HCT116 (cell line): ENCODE data around the gene ACSL6. TPM values are rescaled to one million over a fixed set of nuclear protein-coding genes. Genes with fewer than 3 reads are reported as not detected.

Experiments
- ATAC-seq: fragments of 200-7000 bp; cut with Tn5 transposase; 2 replicates; pipeline ENCODE4 v1.9.1; 2020; ENCODE audit warnings: mild to moderate bottlenecking, moderate library complexity
- BruUV-seq: library from RNA; stranded (reverse); fragments of 400-500 nt; replicated peaks from 2 replicates; lab custom pipeline; 2021; lab: Mats Ljungman, UMichigan
- CTCF ChIA-PET: fragments of 300-600 bp; sonication (Branson Sonifier 250); formaldehyde crosslinking; loops from one replicate; lab custom pipeline; 2021; ENCODE audit warnings: antibody characterized with exemption; lab: Charles Lee
- POLR2A ChIA-PET: fragments of 300-600, 350-600 bp; sonication (Branson Sonifier 250); formaldehyde crosslinking; loops from one replicate; lab custom pipeline; 2021; ENCODE audit warnings: antibody characterized with exemption; lab: Charles Lee
- RAD21 ChIA-PET, 2 experiments: fragments of 300-600 bp; sonication (Branson Sonifier 250); formaldehyde crosslinking; loops; one replicate each; lab custom pipeline; 2023; ENCODE audit warnings: low total read pairs in 2 of 2; ENCODE audit not compliant: uncharacterized antibody in 2 of 2, unreplicated experiment in 2 of 2, low non-redundant PET in 1 of 2; lab: Charles Lee
- DNase-seq: peaks from one replicate; pipeline ENCODE4 v3.0.0-alpha.2; 2010; ENCODE audit warnings: low read depth, low spot score
- H2AFZ ChIP-seq: fragments of 200-600 bp; shearing (Covaris generic), sonication (generic); 2 replicates; pipeline ENCODE4 v1.6.1; 2017; ENCODE audit warnings: low read depth, mixed run types, mixed read lengths, antibody characterized with exemption, low read length; ENCODE audit not compliant: poor library complexity, severe bottlenecking
- H3K27ac ChIP-seq: 2 replicates; pipeline ENCODE4 v1.5.1; 2012; ENCODE audit warnings: low read depth, low read length
- H3K27me3 ChIP-seq: fragments of 200-600 bp; sonication (generic); 2 replicates; pipeline ENCODE4 v1.6.1; 2016; ENCODE audit warnings: mixed run types, low read length, mixed read lengths; ENCODE audit not compliant: insufficient read depth
- H3K36me3 ChIP-seq, 2 experiments: fragments of 200-500 bp in 1 of 2; fragments of 200-600 bp in 1 of 2; sonication (Bioruptor generic) in 1 of 2; sonication (generic) in 1 of 2; 2 replicates each; pipeline versions ENCODE4 v1.5.1 to v1.6.1; 2014 to 2016; ENCODE audit warnings: low read length in 2 of 2, inconsistent platforms in 1 of 2, mixed read lengths in 1 of 2, mixed run types in 1 of 2; ENCODE audit not compliant: insufficient read depth in 2 of 2, control insufficient read depth in 1 of 2
- H3K4me1 ChIP-seq, 2 experiments: fragments of 200-600 bp in 1 of 2; sonication (generic) in 1 of 2; 2 replicates each; pipeline versions ENCODE4 v1.5.1 to v1.6.1; 2012 to 2017; ENCODE audit warnings: low read length in 2 of 2, inconsistent platforms in 1 of 2, mild to moderate bottlenecking in 1 of 2, mixed read lengths in 1 of 2, mixed run types in 1 of 2, moderate library complexity in 1 of 2; ENCODE audit not compliant: insufficient read depth in 2 of 2, control insufficient read depth in 1 of 2
- H3K4me2 ChIP-seq: fragments of 200-600 bp; sonication (generic); 2 replicates; pipeline ENCODE4 v1.6.1; 2017; ENCODE audit warnings: mixed run types, low read length, mixed read lengths
- H3K4me3 ChIP-seq, 2 experiments: fragments of 200-600 bp in 1 of 2; sonication (generic) in 1 of 2; replicated peaks in 1 of 2; 2 replicates each; pipeline ENCODE4 v1.5.1; 2011 to 2016; ENCODE audit warnings: low read length in 2 of 2, control low read depth in 1 of 2, low read depth in 1 of 2, mild to moderate bottlenecking in 1 of 2, mixed read lengths in 1 of 2, mixed run types in 1 of 2
- H3K79me2 ChIP-seq: fragments of 200-600 bp; sonication (generic); 2 replicates; pipeline ENCODE4 v1.6.1; 2017; ENCODE audit warnings: mild to moderate bottlenecking, mixed run types, low read length, moderate library complexity, mixed read lengths; ENCODE audit not compliant: insufficient read depth
- H3K9ac ChIP-seq: fragments of 200-600 bp; sonication (generic); 2 replicates; pipeline ENCODE4 v1.6.1; 2016; ENCODE audit warnings: low read length, mixed read lengths
- H3K9me2 ChIP-seq: fragments of 200-600 bp; sonication (generic), shearing (Covaris generic); 2 replicates; pipeline ENCODE4 v1.6.1; 2017; ENCODE audit warnings: mixed run types, mild to moderate bottlenecking, moderate library complexity; ENCODE audit not compliant: insufficient read depth
- H3K9me3 ChIP-seq, 2 experiments: fragments of 200-500 bp in 1 of 2; fragments of 200-600 bp in 1 of 2; sonication (Bioruptor generic) in 1 of 2; sonication (generic) in 1 of 2; 2 replicates each; pipeline ENCODE4 v1.6.1; 2014 to 2017; ENCODE audit warnings: low read length in 2 of 2, mixed read lengths in 2 of 2, inconsistent platforms in 1 of 2, low read depth in 1 of 2, mild to moderate bottlenecking in 1 of 2, mixed run types in 1 of 2, moderate library complexity in 1 of 2; ENCODE audit not compliant: control insufficient read depth in 1 of 2, insufficient read depth in 1 of 2
- H4K20me1 ChIP-seq: fragments of 200-600 bp; sonication (generic), shearing (Covaris generic); 2 replicates; pipeline ENCODE4 v1.6.1; 2017; ENCODE audit warnings: mixed run types, mild to moderate bottlenecking, moderate library complexity; ENCODE audit not compliant: insufficient read depth
- ATF3 ChIP-seq: IDR thresholded peaks from 2 replicates; pipeline ENCODE4 v1.6.1; 2012
- CBX3 ChIP-seq: IDR thresholded peaks from 2 replicates; pipeline ENCODE4 v1.6.1; 2012; ENCODE audit warnings: low read depth
- CEBPB ChIP-seq: IDR thresholded peaks from 2 replicates; pipeline ENCODE4 v1.6.1; 2012; ENCODE audit warnings: low read depth
- CTCF ChIP-seq, 3 experiments: fragments of 200-600 bp in 1 of 3; sonication (generic) in 1 of 3; IDR thresholded peaks in 2 of 3; conservative IDR thresholded peaks in 1 of 3; 2 replicates each; pipeline ENCODE4 v1.5.1; 2012 to 2017; ENCODE audit warnings: low read depth in 2 of 3, low read length in 2 of 3, antibody characterized with exemption in 1 of 3, borderline replicate concordance in 1 of 3, control low read depth in 1 of 3, mild to moderate bottlenecking in 1 of 3, mixed read lengths in 1 of 3, mixed run types in 1 of 3, moderate library complexity in 1 of 3; ENCODE audit not compliant: insufficient read depth in 1 of 3
- EGR1 ChIP-seq: IDR thresholded peaks from 2 replicates; pipeline ENCODE4 v1.6.1; 2012; ENCODE audit warnings: low read depth
- EZH2 ChIP-seq: fragments of 200-600 bp; sonication (generic); IDR thresholded peaks from 2 replicates; pipeline ENCODE4 v1.6.1; 2017; ENCODE audit warnings: antibody characterized with exemption, mixed run types
- FOSL1 ChIP-seq: IDR thresholded peaks from 2 replicates; pipeline ENCODE4 v1.6.1; 2012; ENCODE audit warnings: low read depth
- JUND ChIP-seq: IDR thresholded peaks from 2 replicates; pipeline ENCODE4 v1.6.1; 2012
- MAX ChIP-seq: IDR thresholded peaks from 2 replicates; pipeline ENCODE4 v1.6.1; 2012
- POLR2A ChIP-seq: IDR thresholded peaks from 2 replicates; pipeline ENCODE4 v1.7.0; 2011; ENCODE audit warnings: borderline replicate concordance; ENCODE audit not compliant: insufficient read depth, insufficient read length; ENCODE audit errors: extremely low read depth
- POLR2AphosphoS5 ChIP-seq: IDR thresholded peaks from 2 replicates; pipeline ENCODE4 v1.6.1; 2011; ENCODE audit warnings: mild to moderate bottlenecking, low read depth, low read length, moderate library complexity
- RAD21 ChIP-seq: IDR thresholded peaks from 2 replicates; pipeline ENCODE4 v1.6.1; 2012; ENCODE audit warnings: low read depth, mild to moderate bottlenecking
- REST ChIP-seq: IDR thresholded peaks from 2 replicates; pipeline ENCODE4 v1.6.1; 2012; ENCODE audit warnings: low read depth
- SIN3A ChIP-seq: IDR thresholded peaks from 2 replicates; pipeline ENCODE4 v1.6.1; 2012; ENCODE audit warnings: low read depth
- SP1 ChIP-seq: IDR thresholded peaks from 2 replicates; pipeline ENCODE4 v1.6.1; 2012; ENCODE audit warnings: low read depth
- TCF7L2 ChIP-seq: IDR thresholded peaks from 2 replicates; pipeline ENCODE4 v1.7.0; 2011; ENCODE audit warnings: borderline replicate concordance, inconsistent platforms; ENCODE audit not compliant: insufficient read depth, insufficient read length; ENCODE audit errors: extremely low read depth
- YY1 ChIP-seq: IDR thresholded peaks from 2 replicates; pipeline ENCODE4 v1.6.1; 2011; ENCODE audit warnings: low read length, low read depth, moderate library complexity, mild to moderate bottlenecking; ENCODE audit not compliant: insufficient replicate concordance; ENCODE audit errors: extremely low read depth
- ZBTB33 ChIP-seq: IDR thresholded peaks from 2 replicates; pipeline ENCODE4 v1.6.1; 2011; ENCODE audit warnings: mild to moderate bottlenecking, low read length, moderate library complexity; ENCODE audit not compliant: insufficient replicate concordance; ENCODE audit errors: extremely low read depth
- ZFX ChIP-seq: fragments of 450-650 bp; IDR thresholded peaks from 2 replicates; pipeline ENCODE4 v1.6.1; 2017
- ZNF274 ChIP-seq: fragments of 200-500 bp; sonication (Bioruptor generic); IDR thresholded peaks from 2 replicates; pipeline ENCODE4 v1.6.1; 2014; ENCODE audit warnings: mild to moderate bottlenecking, low read depth, low read length, inconsistent platforms
- intact Hi-C: fragments of 100-400 bp; cut with micrococcal nuclease; formaldehyde crosslinking; loops from 2 replicates; pipeline ENCODE4 v1.10.0; 2022
- total RNA-seq: library from RNA; stranded (reverse); gene quantifications from one replicate; pipeline ENCODE4 v1.2.1, GENCODE V29; 2021; ENCODE audit not compliant: unreplicated experiment

Gene ACSL6
- total RNA-seq, 1 experiment from 2014 or later, result 2.3 TPM

- DNase-seq, result no peak
- no peak for ATAC-seq
- no TSS peak for BruUV-seq
- Histone ChIP-seq H3K9me2 (no peaks in the 10 kb centered on the region), H3K4me3 (no peak overlapping the region), H3K79me2 (no peaks in the 10 kb centered on the region), H3K36me3 (no peaks in the 10 kb centered on the region), H2AFZ (no peak overlapping the region), H3K27ac (no peak overlapping the region), H3K9ac (no peak overlapping the region), H4K20me1 (no peaks in the 10 kb centered on the region), H3K27me3 (no peaks in the 10 kb centered on the region), H3K9me3 (no peaks in the 10 kb centered on the region), H3K4me1 (peaks cover 0 to 5% of the 10 kb centered on the region in 2 experiments; a peak in 1 of 4 replicates), H3K4me2 (no peak overlapping the region)
- ChIA-PET RAD21 (no interaction called here), POLR2A (no interaction called here), CTCF (interaction anchor here (0.9 to 2.3 kb wide), 3 partner anchors 200 to 588 kb away, joined by 3 to 12 read pairs (median 4); no protein-coding TSS in a partner anchor)
- TF ChIP-seq MAX (no peak), ZFX (no peak), JUND (no peak), RAD21 (no peak), CBX3 (no peak), ZNF274 (no peak), CTCF (IDR thresholded peaks at IDR 0.05 in 2 of 3, conservative IDR thresholded peaks at IDR 0.05 in 1 of 3; ENCODE audit: borderline replicate concordance in 1 of 3, insufficient read depth in 1 of 3, low read depth in 2 of 3, low read length in 2 of 3) (no peak), CEBPB (no peak), ZBTB33 (no peak), SP1 (no peak), EZH2 (no peak), YY1 (no peak), EGR1 (no peak), TCF7L2 (no peak), POLR2A (no peak), ATF3 (no peak), SIN3A (no peak), FOSL1 (no peak), POLR2AphosphoS5 (no peak), REST (no peak)
- intact Hi-C loops, result no loop called here
Observed at GRCh38 chr5:132010645-132010988, 841 bp downstream of the ACSL6 start.
